Transverse colon (tissue), 4 donors: ENCODE data around the gene CACNA1G.

ENCODE experiments used
- CTCF ChIP-seq, 5 experiments: fragments of 200-600 bp in 3 of 5; fragments of 450-650 bp in 2 of 5; sonication (generic) in 3 of 5; IDR thresholded peaks; 1 replicate in 2 of 5; 2 replicates in 3 of 5; pipeline ENCODE4 v1.5.1; 2016 to 2017; ENCODE audit warnings: antibody characterized with exemption in 5 of 5, inconsistent platforms in 3 of 5, mild to moderate bottlenecking in 2 of 5, moderate library complexity in 1 of 5
- EP300 ChIP-seq: sonication (generic); formaldehyde crosslinking; IDR thresholded peaks from one replicate; pipeline ENCODE4 v1.6.1; 2017; ENCODE audit warnings: antibody characterized with exemption, low read depth
- POLR2A ChIP-seq: fragments of 450-650 bp; IDR thresholded peaks from one replicate; pipeline ENCODE4 v1.6.1; 2016; ENCODE audit warnings: antibody characterized with exemption, mild to moderate bottlenecking, moderate library complexity
- POLR2AphosphoS5 ChIP-seq, 3 donors: sonication (generic); formaldehyde crosslinking; IDR thresholded peaks; one replicate each; pipeline ENCODE4 v1.6.1; 2016; ENCODE audit warnings: antibody characterized with exemption in 3 of 3

GRCh38 chr17:50657054-50657453 is 96.5 kb downstream of the CACNA1G start:
- TF ChIP-seq CTCF (IDR thresholded peaks at IDR 0.05) (no peak), POLR2A (no peak), POLR2AphosphoS5 (IDR thresholded peaks at IDR 0.05) (no peak), EP300 (no peak)
